PFSK-1 (cell line): ENCODE data around the gene MCM10.

Experiments used
- FOXP2 ChIP-seq: optimal IDR thresholded peaks from 2 replicates; pipeline ENCODE3; 2011; ENCODE audit warnings: borderline replicate concordance, control low read depth, inconsistent platforms; ENCODE audit not compliant: insufficient read depth; ENCODE audit errors: extremely low read length, extremely low read depth
- POLR2AphosphoS5 ChIP-seq: IDR thresholded peaks from 2 replicates; pipeline ENCODE4 v1.6.1; 2012; ENCODE audit warnings: low read depth, mild to moderate bottlenecking, control low read depth, low read length, moderate library complexity
- REST ChIP-seq, 2 experiments: IDR thresholded peaks; 2 replicates each; pipeline versions ENCODE4 v1.6.1 to v1.8.0; 2011 to 2012; ENCODE audit warnings: low read depth in 2 of 2, low read length in 2 of 2, control low read depth in 1 of 2, inconsistent platforms in 1 of 2, mild to moderate bottlenecking in 1 of 2, moderate library complexity in 1 of 2; ENCODE audit not compliant: insufficient read depth in 1 of 2
- SIN3A ChIP-seq: IDR thresholded peaks from 2 replicates; pipeline ENCODE4 v1.6.1; 2012; ENCODE audit warnings: mild to moderate bottlenecking, low read length, moderate library complexity, borderline replicate concordance; ENCODE audit not compliant: insufficient read depth
- TAF1 ChIP-seq: IDR thresholded peaks from 2 replicates; pipeline ENCODE4 v1.6.1; 2012; ENCODE audit warnings: low read length, control low read depth, borderline replicate concordance; ENCODE audit not compliant: insufficient read depth

Gene MCM10

GRCh38 chr10:13139676-13140075 is 21.7 kb upstream of the MCM10 start:
- TF ChIP-seq POLR2AphosphoS5 (no peak), SIN3A (no peak), FOXP2 (no peak), TAF1 (no peak)

- no peak for TF ChIP-seq SIN3A
- no peak for TF ChIP-seq REST (IDR thresholded peaks at IDR 0.05; ENCODE audit: insufficient read depth in 1 of 2, low read depth in 2 of 2, low read length in 2 of 2)
- TF ChIP-seq POLR2AphosphoS5: no peak
- no peak for TF ChIP-seq TAF1
- no peak for TF ChIP-seq FOXP2
These were observed 20.6 kb upstream of the MCM10 start for GRCh38 chr10:13140627-13141190.

- TF ChIP-seq REST (IDR thresholded peaks at IDR 0.05; ENCODE audit: insufficient read depth in 1 of 2, low read depth in 2 of 2, low read length in 2 of 2) (no peak), FOXP2 (no peak), TAF1 (no peak), POLR2AphosphoS5 (no peak), SIN3A (no peak)
These were observed 17.6 kb upstream of the MCM10 start for GRCh38 chr10:13143766-13144165.

DNA sequence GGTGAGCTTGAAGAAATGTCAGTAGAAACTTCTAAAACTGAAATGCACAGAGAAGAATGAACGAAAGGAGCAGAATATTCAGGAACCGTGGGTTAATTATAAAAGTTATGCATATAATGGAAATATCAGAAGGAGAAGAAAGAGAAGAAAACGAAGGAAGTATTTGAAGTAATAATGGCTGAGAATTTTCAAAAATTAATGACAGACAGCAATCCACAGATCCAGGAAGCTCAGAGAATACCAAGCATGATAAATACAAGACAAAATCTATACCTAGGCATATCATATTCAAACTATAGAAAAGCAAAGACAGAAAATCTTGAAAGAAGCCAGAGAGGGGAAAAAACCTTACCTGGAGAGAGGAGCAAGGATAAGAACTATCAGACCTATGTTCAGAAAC is 16.5 kb upstream of the MCM10 start:
- TF ChIP-seq TAF1 (no peak), FOXP2 (no peak), REST (IDR thresholded peaks at IDR 0.05; ENCODE audit: insufficient read depth in 1 of 2, low read depth in 2 of 2, low read length in 2 of 2) (no peak), SIN3A (no peak), POLR2AphosphoS5 (no peak)

- TF ChIP-seq SIN3A (no peak), TAF1 (no peak), REST (IDR thresholded peaks at IDR 0.05; ENCODE audit: insufficient read depth in 1 of 2, low read depth in 2 of 2, low read length in 2 of 2) (no peak), FOXP2 (no peak), POLR2AphosphoS5 (no peak)
These were observed 15.0 kb upstream of the MCM10 start for GRCh38 chr10:13146379-13146778.
